GM15510 (cell line): Measurements from ENCODE around the gene FAM20A.

Experiments used
- POLR2A ChIP-seq: IDR thresholded peaks from 3 replicates; pipeline ENCODE4 v1.6.1; 2011; ENCODE audit warnings: borderline replicate concordance; ENCODE audit not compliant: insufficient read length; ENCODE audit errors: extremely low read depth

FAM20A gene

DNA sequence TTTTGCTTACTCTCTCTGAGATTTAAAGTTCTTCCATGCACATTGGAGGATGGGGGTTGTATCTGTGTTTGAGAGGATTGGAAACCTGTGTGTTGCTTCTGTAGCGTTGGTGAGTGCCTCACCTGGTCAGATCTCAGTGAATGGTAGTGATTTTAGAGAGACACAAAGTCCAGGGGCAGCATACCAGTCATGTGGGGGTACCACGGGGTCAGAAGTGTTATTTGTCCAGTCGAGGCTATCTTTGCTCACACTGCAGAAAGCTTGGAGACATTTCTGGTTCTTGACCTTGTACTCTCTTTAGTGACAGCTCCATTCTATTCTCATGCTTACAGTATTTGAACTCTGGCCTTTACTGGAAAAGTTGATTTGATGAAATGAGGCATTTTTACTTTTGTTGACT, 65.2 kb downstream of the FAM20A start:
- no peak for TF ChIP-seq POLR2A

DNA sequence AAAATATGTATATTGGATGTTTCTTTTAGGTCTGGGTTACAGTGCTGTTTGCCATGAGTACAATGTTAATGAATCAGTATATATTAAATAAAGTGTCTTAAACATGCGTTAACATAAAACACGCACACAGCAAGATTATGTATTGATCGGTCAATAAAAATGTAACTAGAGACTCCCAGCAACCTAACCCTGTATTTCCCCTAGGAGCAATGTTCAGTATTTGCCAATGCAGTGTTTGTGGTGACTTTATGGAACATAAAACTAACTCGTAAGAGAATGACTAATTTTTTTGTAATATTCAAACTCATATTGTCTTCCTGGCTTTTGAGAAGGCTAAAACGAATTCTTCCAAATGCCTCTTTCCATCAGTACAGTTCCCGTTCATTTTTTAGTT, 66.5 kb downstream of the FAM20A start:
- no peak for TF ChIP-seq POLR2A

DNA sequence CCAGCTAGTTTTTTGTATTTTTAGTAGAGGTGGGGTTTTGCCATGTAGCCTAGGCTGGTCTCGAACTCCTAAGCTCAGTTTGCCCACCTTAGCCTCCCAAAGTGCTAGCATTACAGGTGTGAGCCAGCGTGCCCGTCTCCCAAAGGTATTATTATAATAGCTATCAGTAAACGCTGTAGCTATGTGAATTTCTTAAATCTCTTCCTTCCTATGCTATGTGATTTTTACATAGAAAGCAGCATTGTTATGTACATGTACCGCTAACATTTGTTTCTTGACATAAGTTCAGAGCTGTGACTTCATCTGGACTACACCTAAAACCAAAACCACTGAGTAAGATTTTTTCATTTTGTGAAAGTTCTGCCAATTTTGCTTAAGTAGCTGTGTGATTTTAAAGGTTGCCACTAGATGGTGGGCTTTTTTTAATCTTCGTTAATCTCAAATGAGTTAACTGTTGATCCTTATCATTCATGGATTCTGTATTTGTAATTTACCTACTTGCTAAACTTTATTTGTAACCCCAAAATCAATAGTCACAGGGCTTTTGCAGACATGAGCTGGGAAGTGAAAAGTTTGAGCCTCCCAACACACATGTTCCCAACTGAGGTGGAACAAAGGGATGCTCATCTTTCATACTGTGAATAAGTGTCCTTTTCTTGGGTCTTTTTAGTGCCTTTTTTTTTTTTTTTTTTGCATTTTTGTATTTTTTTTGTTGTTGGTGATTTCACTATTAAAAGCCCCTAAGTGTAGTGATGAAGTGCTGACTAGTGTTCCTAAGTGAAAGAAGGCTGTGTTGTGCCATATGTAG, 67.1 kb downstream of the FAM20A start:
- no peak for TF ChIP-seq POLR2A

DNA sequence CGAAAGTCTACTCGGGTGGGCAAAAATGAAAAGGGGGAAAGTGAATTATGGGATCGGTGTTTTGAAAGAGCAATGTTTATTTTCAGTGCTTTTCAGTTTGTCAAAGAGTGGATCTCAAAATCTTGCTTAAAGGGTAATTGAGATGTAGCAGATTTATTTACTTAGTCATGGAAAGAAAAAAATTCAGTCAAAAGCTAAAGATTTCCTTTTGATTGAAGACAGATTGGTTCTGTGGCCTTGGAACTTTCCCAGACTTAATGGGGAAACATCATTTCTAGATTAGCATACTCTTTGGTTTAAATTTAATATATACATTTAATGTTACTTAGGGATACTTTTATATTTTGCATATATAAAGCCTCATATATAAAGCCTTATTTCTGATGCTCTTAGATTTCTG, 68.3 kb downstream of the FAM20A start:
- TF ChIP-seq POLR2A: no peak

DNA sequence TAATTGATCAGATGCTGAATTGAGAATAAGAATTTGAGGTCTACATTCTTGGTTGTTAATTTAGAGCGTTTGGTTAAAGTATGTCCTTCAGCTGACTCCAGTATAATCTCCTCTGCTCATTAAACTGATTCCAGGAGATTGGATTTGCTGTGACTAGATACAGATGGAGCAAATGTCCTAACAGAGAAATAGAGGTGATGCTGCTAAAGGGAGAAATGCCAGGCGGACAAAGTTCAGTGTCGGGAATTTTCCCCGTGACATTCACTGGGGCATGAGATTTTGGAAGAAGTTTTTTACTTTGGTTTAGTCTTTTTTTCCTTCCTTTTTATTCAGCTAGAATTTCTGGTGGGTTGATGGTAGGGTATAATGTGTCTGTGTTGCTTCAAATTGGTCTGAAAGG, 69.9 kb downstream of the FAM20A start:
- TF ChIP-seq POLR2A: no peak

DNA sequence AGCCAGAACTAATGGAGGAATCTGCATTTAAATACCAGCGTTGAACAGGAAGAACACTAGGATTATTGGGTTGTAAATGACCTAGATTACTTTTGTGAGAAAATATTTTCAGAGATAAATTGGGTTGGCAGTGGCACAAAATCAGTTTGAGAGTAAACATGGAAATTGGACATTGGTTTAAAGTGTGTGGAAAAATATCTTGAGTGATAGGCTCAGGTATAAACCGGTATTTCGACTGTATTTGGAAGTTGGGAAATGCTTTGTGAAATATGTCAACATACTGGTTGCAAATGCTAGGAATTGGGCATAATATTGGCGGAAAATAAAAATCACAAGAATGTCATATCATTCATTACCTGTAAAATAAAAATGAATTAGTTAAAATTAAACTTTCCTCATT, 73.9 kb downstream of the FAM20A start:
- no peak for TF ChIP-seq POLR2A

DNA sequence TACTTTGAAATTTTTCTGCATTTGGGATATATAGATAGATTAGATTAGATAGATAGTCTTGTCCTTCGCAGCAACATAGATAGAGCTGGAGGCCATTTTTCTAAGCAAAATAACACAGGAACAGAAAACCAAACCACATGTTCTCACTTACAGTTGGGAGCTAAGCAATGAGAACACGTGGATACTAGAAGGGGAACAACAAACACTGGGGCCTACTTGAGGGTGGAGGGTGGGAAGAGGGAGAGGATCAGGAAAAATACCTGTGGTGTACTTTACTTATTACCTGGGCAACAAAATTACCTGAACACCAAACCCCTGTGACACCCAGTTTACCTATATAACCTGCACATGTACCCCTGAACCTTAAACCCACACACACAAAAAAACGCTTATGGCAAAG, 74.6 kb downstream of the FAM20A start:
- TF ChIP-seq POLR2A: no peak

DNA sequence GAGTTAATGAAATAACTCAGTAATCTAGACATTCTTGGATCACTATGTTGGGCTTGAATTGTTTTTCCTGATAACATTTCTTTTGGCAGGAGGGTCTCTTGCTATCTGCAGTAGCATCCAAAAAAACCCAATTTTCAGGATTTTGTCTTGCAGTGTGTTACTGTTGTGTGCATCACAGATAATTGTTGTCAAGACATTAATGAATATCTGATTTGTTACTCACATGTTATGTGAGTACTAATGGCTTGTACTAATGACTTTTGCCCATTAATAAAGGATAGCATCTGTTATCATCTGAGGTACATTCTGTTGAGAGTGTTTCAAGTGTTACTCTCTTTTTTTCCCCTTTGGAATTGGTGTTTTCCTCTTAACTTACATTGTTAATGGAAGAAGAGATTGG, 78.9 kb downstream of the FAM20A start:
- TF ChIP-seq POLR2A: no peak

DNA sequence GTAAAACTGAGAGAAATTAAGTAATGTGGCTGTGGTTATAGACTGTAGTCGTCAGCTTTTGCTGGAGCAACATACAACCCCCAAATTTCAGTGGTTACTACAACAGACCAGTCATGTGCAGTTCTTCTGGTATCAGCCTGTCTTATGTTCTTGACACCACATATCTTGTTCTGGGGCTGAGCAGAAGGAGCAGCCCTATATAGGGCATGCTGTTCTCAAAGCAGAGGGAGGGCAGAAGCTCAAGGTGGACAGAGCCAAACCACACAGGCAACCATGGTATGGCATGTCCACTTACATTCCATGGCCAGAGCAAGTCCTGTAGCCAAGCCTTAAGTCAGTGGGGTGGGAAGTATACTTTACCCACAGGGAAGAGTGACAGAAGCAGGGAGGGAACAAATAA, 81.3 kb downstream of the FAM20A start:
- TF ChIP-seq POLR2A: no peak

DNA sequence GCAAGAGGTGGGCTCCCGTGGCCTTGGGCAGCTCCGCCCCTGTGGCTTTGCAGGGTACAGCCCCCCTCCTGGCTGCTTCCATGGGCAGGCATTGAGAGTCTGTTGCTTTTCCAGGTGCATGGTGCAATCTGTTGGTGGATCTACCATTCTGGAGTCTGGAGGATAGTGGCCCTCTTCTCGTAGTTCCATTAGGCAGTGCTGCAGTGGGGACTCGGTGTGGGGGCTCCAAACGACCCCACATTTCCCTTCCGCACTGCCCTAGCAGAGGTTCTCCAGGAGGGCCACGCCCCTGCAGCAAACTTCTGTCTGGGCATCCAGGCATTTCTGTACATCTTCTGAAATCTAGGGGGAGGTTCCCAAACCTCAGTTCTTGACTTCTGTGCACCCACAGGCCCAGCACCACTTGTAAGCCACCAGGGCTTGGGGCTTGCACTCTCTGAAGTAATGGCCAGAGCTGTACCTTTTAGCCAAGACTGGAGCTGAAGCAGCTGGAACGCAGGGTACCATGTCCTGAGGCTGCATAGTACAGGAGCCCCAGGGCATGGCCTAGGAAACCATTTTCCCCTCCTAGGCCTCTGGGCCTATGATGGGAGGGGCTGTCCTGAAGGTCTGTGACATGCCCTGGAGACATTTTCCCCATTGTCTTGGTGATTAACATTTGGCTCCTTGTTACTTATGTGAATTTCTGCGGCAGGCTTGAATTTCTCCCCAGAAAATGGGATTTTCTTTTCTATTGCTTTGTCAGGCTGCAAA, 82.9 kb downstream of the FAM20A start:
- no peak for TF ChIP-seq POLR2A

DNA sequence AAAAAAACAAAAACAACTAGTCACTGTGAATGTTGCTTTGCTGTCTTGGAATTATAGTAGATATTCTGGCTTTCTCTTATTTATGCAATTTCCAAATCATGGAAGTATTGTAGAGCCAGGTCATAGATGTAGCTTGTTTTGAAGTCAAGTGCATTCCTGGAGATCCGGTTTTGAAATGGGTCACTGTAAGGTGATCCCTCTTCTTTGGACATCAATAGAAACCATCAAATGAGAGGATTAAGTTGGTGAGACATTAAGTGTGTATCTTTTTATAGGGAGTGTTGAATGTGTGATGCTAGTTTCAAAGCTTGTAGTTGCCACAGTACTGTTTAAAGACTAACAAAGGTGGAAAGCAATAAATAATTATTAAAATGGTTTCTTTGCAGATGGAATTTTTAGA, 84.4 kb downstream of the FAM20A start:
- TF ChIP-seq POLR2A: no peak

DNA sequence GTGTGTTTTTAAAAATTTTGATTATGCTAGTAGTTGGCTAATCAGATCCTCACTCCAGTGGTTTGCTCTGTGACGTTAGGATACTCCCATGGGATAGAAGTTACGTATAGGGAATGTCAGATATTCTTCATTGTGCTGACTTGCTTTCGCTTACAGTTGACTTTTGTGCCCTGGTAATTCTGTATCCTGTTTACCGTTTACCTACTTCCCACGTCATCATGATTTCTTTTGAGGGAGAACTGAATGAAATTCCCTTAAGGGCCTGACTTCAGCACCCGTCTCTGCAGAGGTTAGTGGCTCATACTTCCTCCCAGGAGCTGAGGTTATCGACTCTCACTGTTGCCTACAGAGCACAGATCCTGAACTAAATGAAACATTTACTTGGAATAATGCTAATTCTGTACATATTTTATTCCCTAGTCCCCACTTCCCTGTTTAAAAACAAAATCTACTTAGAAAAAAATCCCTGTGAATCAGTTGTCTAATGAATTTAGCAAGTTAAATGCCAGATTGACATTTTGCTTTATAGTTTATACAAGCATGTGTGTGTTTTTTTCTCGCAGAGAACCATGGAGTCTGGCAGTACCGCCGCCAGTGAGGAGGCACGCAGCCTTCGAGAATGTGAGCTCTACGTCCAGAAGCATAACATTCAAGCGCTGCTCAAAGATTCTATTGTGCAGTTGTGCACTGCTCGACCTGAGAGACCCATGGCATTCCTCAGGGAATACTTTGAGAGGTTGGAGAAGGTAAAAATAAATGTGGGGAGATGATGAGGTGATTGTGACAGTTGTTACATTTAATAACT, 86.1 kb downstream of the FAM20A start:
- TF ChIP-seq POLR2A: no peak

DNA sequence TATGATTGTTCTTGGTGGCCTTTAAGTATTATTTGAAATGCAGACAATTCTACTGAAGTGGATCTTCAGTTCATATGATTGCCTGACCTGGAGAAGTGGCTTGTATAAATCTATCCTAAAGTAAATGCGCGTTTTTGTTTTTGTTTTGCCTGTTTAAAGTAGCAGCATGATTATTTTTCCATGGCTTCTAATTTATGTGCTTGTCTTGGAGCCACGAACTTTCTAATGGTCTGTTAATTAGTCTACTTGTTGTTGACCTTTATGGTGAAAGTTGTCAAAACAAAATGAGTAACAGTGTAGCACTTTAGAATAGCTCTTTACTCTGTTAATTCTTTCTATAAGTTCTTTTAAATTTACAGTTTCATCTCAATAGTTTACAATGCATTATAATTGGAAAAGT, 87.2 kb downstream of the FAM20A start:
- no peak for TF ChIP-seq POLR2A

DNA sequence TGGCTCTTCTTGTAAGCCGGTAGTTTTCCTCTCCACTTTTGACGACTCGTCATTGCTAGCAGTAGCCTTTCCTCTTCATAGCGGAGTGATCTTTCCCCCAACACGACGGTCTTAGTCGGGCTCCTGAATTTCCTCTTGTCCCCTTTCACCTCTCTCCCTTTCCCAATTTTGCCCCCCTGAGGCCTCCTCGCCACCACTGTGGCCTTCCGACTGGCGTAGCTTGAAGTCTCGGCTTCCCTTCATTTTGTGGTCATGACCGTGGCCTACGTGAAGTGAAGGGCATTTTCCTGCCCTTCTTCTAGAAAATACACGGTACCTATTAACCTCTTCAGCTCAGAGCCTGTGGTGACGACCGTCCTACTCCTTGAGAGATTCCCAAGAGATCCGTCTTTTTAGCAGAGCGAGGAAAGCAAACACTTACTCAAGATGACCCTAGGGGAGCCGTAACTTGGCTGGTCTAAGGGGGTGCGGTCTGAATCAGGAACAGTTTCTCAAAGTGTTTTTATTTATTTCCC, 88.2 kb downstream of the FAM20A start:
- TF ChIP-seq POLR2A: no peak
